Osteoblast (primary cell): Measurements from ENCODE around the gene FLYWCH1. TPM values are rescaled to one million over a fixed set of nuclear protein-coding genes. Genes with fewer than 3 reads are reported as not detected.
A peak's percentile ranks its signal among the peaks of the same experiment; 100 is the strongest.

Source experiments
- DNase-seq: peaks from one replicate; pipeline ENCODE4 v3.0.0; 2011; ENCODE audit warnings: low spot score, mixed read lengths; ENCODE audit not compliant: insufficient read length; ENCODE audit errors: missing footprints
- H2AFZ ChIP-seq: 2 replicates; pipeline ENCODE4 v1.6.0; 2011; ENCODE audit warnings: mild to moderate bottlenecking, low read length
- H3K27ac ChIP-seq: 2 replicates; pipeline ENCODE4 v1.5.1; 2011; ENCODE audit warnings: mild to moderate bottlenecking, low read depth, low read length, moderate library complexity
- H3K27me3 ChIP-seq: 2 replicates; pipeline ENCODE4 v1.6.0; 2012; ENCODE audit warnings: mild to moderate bottlenecking, control low read depth, inconsistent platforms, low read length, moderate library complexity; ENCODE audit not compliant: insufficient read depth
- H3K36me3 ChIP-seq: 2 replicates; pipeline ENCODE4 v1.5.1; 2011; ENCODE audit warnings: mild to moderate bottlenecking, low read length, control low read depth, moderate library complexity; ENCODE audit not compliant: insufficient read depth
- H3K4me1 ChIP-seq: 2 replicates; pipeline ENCODE4 v1.5.1; 2011; ENCODE audit warnings: mild to moderate bottlenecking, low read length, control low read depth, moderate library complexity; ENCODE audit not compliant: insufficient read depth
- H3K4me2 ChIP-seq: 2 replicates; pipeline ENCODE4 v1.6.0; 2011; ENCODE audit warnings: mild to moderate bottlenecking, low read length; ENCODE audit not compliant: insufficient read depth
- H3K4me3 ChIP-seq: fragments of 200-600 bp; sonication (generic); 3 replicates; pipeline ENCODE4 v1.5.1; 2012; ENCODE audit warnings: mild to moderate bottlenecking, low read length, inconsistent platforms; ENCODE audit not compliant: insufficient read depth
- H3K79me2 ChIP-seq: 2 replicates; pipeline ENCODE4 v1.6.0; 2012; ENCODE audit warnings: mild to moderate bottlenecking, low read length, control low read depth, inconsistent platforms; ENCODE audit not compliant: insufficient read depth
- H3K9me3 ChIP-seq: 2 replicates; pipeline ENCODE4 v1.5.1; 2011; ENCODE audit warnings: low read depth, low read length, control low read depth
- H4K20me1 ChIP-seq: 2 replicates; pipeline ENCODE4 v1.6.0; 2012; ENCODE audit warnings: mild to moderate bottlenecking, low read length, control low read depth; ENCODE audit not compliant: insufficient read depth
- CTCF ChIP-seq: IDR thresholded peaks from 2 replicates; pipeline ENCODE4 v1.5.1; 2011; ENCODE audit warnings: mild to moderate bottlenecking, low read depth, low read length, moderate library complexity; ENCODE audit errors: extremely low read depth
- total RNA-seq: library from RNA; depleted of rRNA; stranded (reverse); fragments of >200 nt; gene quantifications from 2 replicates; pipeline ENCODE4 v1.2.3, GENCODE V29; 2012

The FLYWCH1 gene
- total RNA-seq, 1 donor, result 56.5 TPM

GRCh38 chr16:2977440-2977839 is 65.7 kb downstream of the FLYWCH1 start:
- Histone ChIP-seq H3K36me3 (no peaks in the 10 kb centered on the region), H2AFZ (no peak overlapping the region), H3K4me3 (no peak overlapping the region), H3K79me2 (peaks cover 8% of the 10 kb centered on the region), H3K9me3 (no peaks in the 10 kb centered on the region), H3K4me1 (peaks cover 11% of the 10 kb centered on the region), H3K27ac (no peak overlapping the region), H3K27me3 (no peaks in the 10 kb centered on the region), H3K4me2 (no peak overlapping the region), H4K20me1 (no peaks in the 10 kb centered on the region)
- TF ChIP-seq CTCF, result no peak
- DNase-seq, result no peak

DNA sequence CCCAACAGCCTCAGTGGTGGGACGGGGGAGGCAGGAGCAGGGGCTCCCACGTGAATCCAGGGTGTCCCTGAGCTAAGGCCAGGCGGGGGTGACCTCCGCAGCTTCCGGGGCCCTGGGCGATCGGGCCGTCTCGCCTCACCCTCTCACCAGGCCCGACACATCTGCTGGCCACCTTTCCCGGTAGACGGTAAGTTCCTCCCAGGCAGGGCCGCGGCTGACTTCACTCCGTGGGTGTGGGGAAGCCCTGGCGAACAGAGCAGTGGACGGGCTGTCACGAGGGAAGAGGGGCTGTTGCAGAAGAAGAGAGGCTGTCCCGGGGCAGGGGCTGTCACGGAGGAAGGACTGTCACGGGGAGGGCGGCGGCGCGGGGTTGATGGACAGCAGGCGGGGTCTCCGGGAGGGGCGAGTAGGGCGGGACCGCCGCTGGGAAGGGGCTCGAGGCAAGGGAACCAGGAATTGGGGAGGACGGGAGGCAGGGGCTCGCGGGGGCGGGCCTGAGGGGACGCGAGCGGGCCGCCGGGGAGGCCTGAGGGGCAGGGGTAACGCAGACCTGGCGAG is 68.0 kb downstream of the FLYWCH1 start:
- Histone ChIP-seq H3K4me3 (peak overlapping the region; percentile 88), H3K9me3 (no peaks in the 10 kb centered on the region), H3K27ac (no peak overlapping the region), H3K36me3 (no peaks in the 10 kb centered on the region), H4K20me1 (no peaks in the 10 kb centered on the region), H3K27me3 (no peaks in the 10 kb centered on the region), H3K4me1 (peaks cover 11% of the 10 kb centered on the region), H3K4me2 (peak overlapping the region; percentile 84), H2AFZ (peak overlapping the region; percentile 90), H3K79me2 (peaks cover 8% of the 10 kb centered on the region)
- peak; percentile 90 for DNase-seq
- no peak for TF ChIP-seq CTCF

GRCh38 chr16:2980227-2981176 is 68.8 kb downstream of the FLYWCH1 start, which contains the start of gene PKMYT1:
PKMYT1 (minus strand) TSS chr16:2980446; CDS start chr16:2979657, 789 bp downstream.
- H3K4me2 ChIP-seq, result peak within 1 kb of the TSS; percentile 84
- no peaks in the 10 kb centered on the region for H3K9me3 ChIP-seq
- H3K27me3 ChIP-seq, result no peaks in the 10 kb centered on the region
- TF ChIP-seq CTCF, result no peak
- no peaks in the 10 kb centered on the region for H4K20me1 ChIP-seq
- peaks cover 11% of the 10 kb centered on the region for H3K4me1 ChIP-seq
- H3K27ac ChIP-seq, result peak within 1 kb of the TSS; percentile 91
- peak; percentile 100 for DNase-seq
- peaks cover 8% of the 10 kb centered on the region for H3K79me2 ChIP-seq
- no peaks in the 10 kb centered on the region for H3K36me3 ChIP-seq
- H2AFZ ChIP-seq, result peak within 1 kb of the TSS; percentile 98
- H3K4me3 ChIP-seq, result peak within 1 kb of the TSS; percentile 88
